ENCODE data around the gene C2orf76.

- TF ChIP-seq REST (IDR thresholded peaks at IDR 0.05; ENCODE audit: borderline replicate concordance) (no peak), CTCF (IDR thresholded peaks at IDR 0.05; ENCODE audit: poor library complexity, severe bottlenecking) (no peak), RAD21 (conservative IDR thresholded peaks at IDR 0.05) (no peak), TAF1 (IDR thresholded peaks at IDR 0.05; ENCODE audit: low read depth) (no peak), EP300 (conservative IDR thresholded peaks at IDR 0.05; ENCODE audit: poor library complexity, severe bottlenecking) (no peak), POLR2AphosphoS5 (IDR thresholded peaks at IDR 0.05) (no peak), MXI1 (conservative IDR thresholded peaks at IDR 0.05; ENCODE audit: poor library complexity, severe bottlenecking) (no peak), SMC3 (conservative IDR thresholded peaks at IDR 0.05; ENCODE audit: poor library complexity) (no peak)
Observed at GRCh38 chr2:119393971-119394748, 27.5 kb upstream of the C2orf76 start.
